Stomach (tissue), 9 donors: ENCODE measurements around the gene C3orf22. TPM values are rescaled to one million over a fixed set of nuclear protein-coding genes. Genes with fewer than 3 reads are reported as not detected.

ENCODE experiments used
- DNase-seq, 2 donors: peaks; one replicate each; pipeline versions ENCODE4 v3.0.0 to v3.0.0-alpha.2; 2013 to 2019
- H3K27ac ChIP-seq, 5 donors: fragments of 200-600 bp in 4 of 5; sonication (generic) in 4 of 5; one replicate each; pipeline ENCODE4 v1.5.1; 2013 to 2019; ENCODE audit warnings: mild to moderate bottlenecking in 1 of 5, moderate library complexity in 1 of 5
- H3K27me3 ChIP-seq, 3 donors: fragments of 200-600 bp; sonication (generic); one replicate each; pipeline ENCODE4 v1.5.1; 2017 to 2019; ENCODE audit warnings: mixed run types in 1 of 3
- H3K36me3 ChIP-seq, 4 donors: fragments of 200-600 bp; sonication (generic); 1 replicate in 3 of 4; 2 replicates in 1 of 4; pipeline ENCODE4 v1.5.1; 2016 to 2019
- H3K4me1 ChIP-seq, 4 donors: fragments of 200-600 bp; sonication (generic); one replicate each; pipeline ENCODE4 v1.5.1; 2016 to 2019
- H3K4me3 ChIP-seq, 4 donors: fragments of 200-600 bp; sonication (generic) in 3 of 4; one replicate each; pipeline ENCODE4 v1.5.1; 2016 to 2019; ENCODE audit warnings: mild to moderate bottlenecking in 1 of 4
- H3K9me3 ChIP-seq, 4 donors: fragments of 200-600 bp; sonication (generic); one replicate each; pipeline ENCODE4 v1.5.1; 2016 to 2019
- EP300 ChIP-seq: sonication (generic); formaldehyde crosslinking; IDR thresholded peaks from one replicate; pipeline ENCODE4 v1.6.1; 2017; ENCODE audit warnings: antibody characterized with exemption
- POLR2A ChIP-seq, 4 donors: fragments of 450-650 bp; IDR thresholded peaks; one replicate each; pipeline ENCODE4 v1.6.1; 2016; ENCODE audit warnings: antibody characterized with exemption in 4 of 4, control low read depth in 2 of 4, mild to moderate bottlenecking in 1 of 4, moderate library complexity in 1 of 4
- POLR2AphosphoS5 ChIP-seq, 3 donors: sonication (generic); formaldehyde crosslinking; IDR thresholded peaks; one replicate each; pipeline ENCODE4 v1.6.1; 2016; ENCODE audit warnings: antibody characterized with exemption in 3 of 3
- WGBS, 5 donors: extraction: QIAGEN DNeasy Blood & Tissue Kit in 3 of 5; methylation state at CpG; one replicate each; pipeline versions ENCODE4 v1.1.5 to v1.1.7; 2013 to 2018; 5-methylcytosine and 5-hydroxymethylcytosine counted together
- intact Hi-C: fragments of 100-400 bp; cut with DNase I; formaldehyde crosslinking; loops from one replicate; pipeline ENCODE4 v1.15.1; 2023; ENCODE audit warnings: low total_unique reads
- polyA plus RNA-seq, 3 donors: library from polyadenylated mRNA; stranded (reverse); fragments of 200-250 nt; gene quantifications; one replicate each; pipeline ENCODE4 v1.2.3, GENCODE V29; 2013
- total RNA-seq, 5 donors: library from RNA; depleted of rRNA; stranded (reverse); fragments of >200 nt; gene quantifications; one replicate each; pipeline versions ENCODE4 v1.1.0 to v1.2.3, GENCODE V29; 2014 to 2016
- TF ChIP-seq, protein P1 (sequence below), 7 experiments: fragments of 450-650 bp in 4 of 7; fragments of 200-600 bp in 3 of 7; sonication (generic) in 3 of 7; IDR thresholded peaks; one replicate each; pipeline ENCODE4 v1.5.1; 2016 to 2019; ENCODE audit warnings: antibody characterized with exemption in 7 of 7, control low read depth in 2 of 7, mild to moderate bottlenecking in 1 of 7
- donor health status: healthy with polysubstance abuse.
- donor health status: Bipolar disorder and iron deficiency.
- donor health status: healthy.

C3orf22 gene
- total and polyA plus RNA-seq, 8 donors: not detected

DNA sequence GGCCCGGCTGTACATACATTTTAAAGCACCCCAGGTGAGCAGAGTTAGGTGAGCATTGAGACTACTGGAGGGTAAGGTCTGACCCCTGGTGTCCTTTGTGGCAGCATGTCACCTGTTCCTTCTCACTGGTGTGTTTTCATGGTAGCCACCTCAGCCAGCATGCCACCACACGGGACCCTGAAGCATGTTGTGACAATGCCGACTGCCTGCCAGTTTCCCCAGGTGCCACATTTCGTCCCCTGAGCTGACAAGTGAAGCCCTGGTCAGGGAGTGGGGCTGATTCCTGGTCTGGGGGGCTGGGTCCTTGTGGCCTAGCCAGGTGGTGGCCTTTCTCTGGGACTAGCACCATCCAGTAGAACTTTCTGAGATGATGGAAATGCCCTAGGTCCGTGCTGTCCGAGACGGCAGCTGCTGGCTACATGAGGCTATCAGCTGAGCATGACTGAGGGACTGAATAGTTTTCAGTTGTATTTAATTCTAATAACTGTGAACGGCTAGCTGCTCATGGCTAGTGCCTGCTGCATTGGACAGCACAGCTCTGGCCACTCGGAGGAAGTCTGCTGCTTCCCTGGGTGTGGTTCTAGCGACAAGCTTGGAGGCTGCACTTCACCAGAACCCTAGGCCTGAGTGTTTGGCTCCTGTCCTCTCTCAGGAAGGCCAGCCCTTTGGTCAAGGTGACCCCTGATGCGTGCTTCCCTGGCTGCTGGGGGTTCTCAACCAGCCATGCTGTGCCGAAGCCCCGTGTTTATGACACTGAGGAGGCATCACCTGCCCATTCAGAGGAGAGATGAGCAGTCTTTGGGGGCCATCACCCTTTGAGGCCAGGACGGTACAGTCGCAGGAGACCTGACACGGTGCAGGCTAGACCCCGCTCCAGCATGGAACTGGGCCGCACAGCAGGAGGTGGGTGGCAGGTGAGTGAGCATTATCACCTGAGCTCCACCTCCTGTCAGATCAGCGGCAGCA, 3.9 kb downstream of the C3orf22 start:
- no peak for TF ChIP-seq POLR2A (IDR thresholded peaks at IDR 0.05)
- no peak overlapping the region for H3K27ac ChIP-seq

DNA sequence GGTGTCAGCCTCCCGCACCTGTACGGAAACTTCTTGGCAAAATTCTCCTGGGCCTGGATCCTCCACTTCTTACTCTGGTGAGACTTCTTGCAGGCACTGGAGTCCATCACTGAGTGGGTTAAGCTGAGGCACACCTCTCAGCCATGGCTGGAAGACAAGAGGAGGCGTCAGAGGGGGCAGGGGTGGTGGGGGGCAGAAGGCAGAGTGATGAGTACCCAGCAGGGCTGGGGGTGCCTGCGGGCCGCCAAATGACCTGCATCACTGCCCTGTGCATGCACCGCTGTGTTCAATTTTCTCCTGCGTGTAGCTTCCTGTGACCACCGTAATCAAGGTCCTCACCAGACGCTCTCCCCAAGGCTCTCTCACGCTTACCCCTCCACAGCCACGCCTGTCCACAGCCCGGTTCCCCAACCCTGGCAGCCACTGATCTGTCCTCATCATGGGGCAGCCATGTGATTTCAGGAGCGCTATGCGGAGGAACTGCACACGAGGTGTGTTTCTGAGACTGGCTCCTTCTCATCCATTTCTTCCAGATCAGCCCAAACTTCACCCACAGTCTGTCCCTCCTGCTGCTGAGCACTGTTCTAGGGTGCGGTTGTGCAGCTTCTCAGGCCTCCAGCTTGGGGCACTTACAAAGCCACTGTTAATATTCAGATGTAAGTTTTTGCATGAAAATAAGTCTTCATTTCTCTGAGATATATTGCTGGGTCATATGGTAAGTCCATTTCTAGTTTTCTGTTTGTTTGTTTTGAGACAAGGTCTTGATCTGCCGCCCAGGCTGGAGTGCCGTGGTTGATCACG, 5.2 kb downstream of the C3orf22 start:
- Histone ChIP-seq H3K4me3 (no peak overlapping the region), H3K36me3 (no peaks in the 10 kb centered on the region), H3K27ac (no peak overlapping the region), H3K4me1 (no peaks in the 10 kb centered on the region), H3K9me3 (no peaks in the 10 kb centered on the region), H3K27me3 (peaks cover 0 to 23% (median 0%) of the 10 kb centered on the region in 3 donors)
- no peak for TF ChIP-seq POLR2AphosphoS5 (IDR thresholded peaks at IDR 0.05)
- no peak for TF ChIP-seq POLR2A (IDR thresholded peaks at IDR 0.05)
- TF ChIP-seq EP300: no peak
- TF ChIP-seq, protein P1, sequence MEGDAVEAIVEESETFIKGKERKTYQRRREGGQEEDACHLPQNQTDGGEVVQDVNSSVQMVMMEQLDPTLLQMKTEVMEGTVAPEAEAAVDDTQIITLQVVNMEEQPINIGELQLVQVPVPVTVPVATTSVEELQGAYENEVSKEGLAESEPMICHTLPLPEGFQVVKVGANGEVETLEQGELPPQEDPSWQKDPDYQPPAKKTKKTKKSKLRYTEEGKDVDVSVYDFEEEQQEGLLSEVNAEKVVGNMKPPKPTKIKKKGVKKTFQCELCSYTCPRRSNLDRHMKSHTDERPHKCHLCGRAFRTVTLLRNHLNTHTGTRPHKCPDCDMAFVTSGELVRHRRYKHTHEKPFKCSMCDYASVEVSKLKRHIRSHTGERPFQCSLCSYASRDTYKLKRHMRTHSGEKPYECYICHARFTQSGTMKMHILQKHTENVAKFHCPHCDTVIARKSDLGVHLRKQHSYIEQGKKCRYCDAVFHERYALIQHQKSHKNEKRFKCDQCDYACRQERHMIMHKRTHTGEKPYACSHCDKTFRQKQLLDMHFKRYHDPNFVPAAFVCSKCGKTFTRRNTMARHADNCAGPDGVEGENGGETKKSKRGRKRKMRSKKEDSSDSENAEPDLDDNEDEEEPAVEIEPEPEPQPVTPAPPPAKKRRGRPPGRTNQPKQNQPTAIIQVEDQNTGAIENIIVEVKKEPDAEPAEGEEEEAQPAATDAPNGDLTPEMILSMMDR (IDR thresholded peaks at IDR 0.05): no peak
- 73 to 81% (median 76%) methylated on average over 17 to 19 of the region's 19 CpGs for WGBS, 5 donors
- peak in 1 of 2 donors; percentile 17 for DNase-seq
- intact Hi-C loops: no loop called here

More for the DNA sequence above, 3.9 kb downstream of the C3orf22 start:
- H3K4me1 ChIP-seq: no peaks in the 10 kb centered on the region
- peaks cover 0 to 17% (median 0%) of the 10 kb centered on the region in 3 donors for H3K27me3 ChIP-seq
- no peaks in the 10 kb centered on the region for H3K9me3 ChIP-seq
- H3K36me3 ChIP-seq: no peaks in the 10 kb centered on the region
- 84 to 90% (median 86%) methylated on average over 15 to 19 of the region's 19 CpGs for WGBS, 5 donors
- H3K4me3 ChIP-seq: no peak overlapping the region
- DNase-seq: peak in 1 of 2 donors; percentile 7
- intact Hi-C loops: no loop called here

DNA sequence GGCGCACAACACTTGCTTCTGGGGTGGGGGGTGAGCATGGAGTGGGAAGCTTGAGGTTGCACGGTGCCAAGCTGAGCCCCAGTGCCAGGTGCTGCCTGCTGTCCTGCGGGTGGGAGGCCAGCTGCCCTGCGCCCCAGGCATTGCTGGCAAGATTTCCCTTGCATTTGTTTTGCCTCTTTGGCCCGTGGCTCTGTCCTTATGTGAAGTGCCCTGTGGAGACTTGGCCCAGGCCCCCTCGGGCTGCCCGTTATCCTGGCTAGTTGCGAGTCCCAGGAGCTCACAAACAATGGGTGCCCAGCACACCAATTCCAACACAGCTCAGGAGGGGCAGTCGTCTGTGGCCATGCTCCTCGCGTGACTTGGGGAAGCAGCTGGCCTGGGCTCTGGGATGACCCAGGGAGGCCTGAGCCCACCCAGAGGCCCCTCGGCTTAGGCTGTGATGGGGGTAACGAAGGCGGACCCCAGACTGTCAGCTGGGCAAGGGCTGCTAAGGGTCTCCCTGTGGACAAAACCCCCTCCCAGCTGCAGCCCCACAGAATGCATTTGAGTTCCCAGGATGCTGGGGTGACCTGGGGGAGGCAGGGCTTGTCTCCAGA, 5.9 kb downstream of the C3orf22 start:
- no peak overlapping the region for H3K4me3 ChIP-seq
- no peaks in the 10 kb centered on the region for H3K36me3 ChIP-seq
- H3K27me3 ChIP-seq: peaks cover 0 to 26% (median 0%) of the 10 kb centered on the region in 3 donors
- TF ChIP-seq POLR2AphosphoS5 (IDR thresholded peaks at IDR 0.05): no peak
- TF ChIP-seq POLR2A (IDR thresholded peaks at IDR 0.05): no peak
- TF ChIP-seq EP300: no peak
- TF ChIP-seq, protein P1 (IDR thresholded peaks at IDR 0.05): no peak
- H3K27ac ChIP-seq: no peak overlapping the region
- peak in 1 of 2 donors; percentile 15 for DNase-seq
- intact Hi-C loops: no loop called here
- no peaks in the 10 kb centered on the region for H3K9me3 ChIP-seq
- no peaks in the 10 kb centered on the region for H3K4me1 ChIP-seq
- 74 to 83% (median 82%) methylated on average over 12 to 14 of the region's 14 CpGs for WGBS, 5 donors

DNA sequence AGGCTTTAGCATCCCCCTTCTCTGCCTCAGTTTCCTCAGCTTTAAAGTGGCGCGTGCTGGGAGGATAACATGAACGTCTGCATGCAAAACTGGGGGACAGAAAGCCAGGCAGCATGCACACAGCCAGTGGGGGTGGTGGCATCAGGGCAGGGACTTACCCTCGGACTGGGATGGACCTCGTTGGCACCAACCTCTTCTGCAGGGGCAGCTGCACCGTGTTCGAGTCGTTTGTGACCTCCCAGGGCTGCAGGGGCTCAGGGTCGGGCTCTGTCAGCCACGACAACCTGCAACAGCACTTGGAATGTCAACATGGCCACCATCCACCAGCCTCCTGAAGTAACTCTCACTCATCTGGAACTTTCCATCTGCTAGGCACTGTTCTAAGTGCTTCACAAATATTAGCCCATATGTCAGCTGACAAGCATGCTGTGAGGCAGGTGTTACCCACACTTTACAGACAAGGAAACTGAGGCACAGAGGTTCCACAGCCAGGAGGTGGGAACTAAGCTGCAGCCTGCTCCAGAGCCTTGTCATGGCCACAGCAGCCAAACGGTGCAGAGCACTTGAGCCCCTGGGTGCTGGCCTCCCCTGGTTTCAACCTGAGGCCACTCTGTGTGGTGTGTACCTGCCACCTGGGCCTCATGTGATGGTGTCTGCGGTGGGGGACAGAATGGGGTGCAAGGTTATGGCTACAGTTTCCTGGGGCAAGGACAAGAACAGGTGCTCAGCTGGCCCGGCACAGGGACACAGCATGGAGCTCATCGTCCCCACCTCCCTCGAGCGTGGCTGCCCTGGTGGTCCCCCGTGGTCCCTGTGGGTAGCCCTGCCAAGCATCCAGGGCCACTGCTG, 6.7 kb downstream of the C3orf22 start:
- Histone ChIP-seq H3K27me3 (peaks cover 0 to 26% (median 0%) of the 10 kb centered on the region in 3 donors), H3K4me1 (no peaks in the 10 kb centered on the region), H3K4me3 (no peak overlapping the region), H3K36me3 (no peaks in the 10 kb centered on the region), H3K9me3 (no peaks in the 10 kb centered on the region), H3K27ac (no peak overlapping the region)
- intact Hi-C loops: no loop called here
- WGBS, 5 donors: 50 to 69% (median 67%) methylated on average over 14 to 17 of the region's 17 CpGs
- DNase-seq: peak in 1 of 2 donors; percentile 9
- TF ChIP-seq POLR2AphosphoS5 (IDR thresholded peaks at IDR 0.05): no peak
- no peak for TF ChIP-seq POLR2A (IDR thresholded peaks at IDR 0.05)
- TF ChIP-seq EP300: no peak
- TF ChIP-seq, protein P1 (IDR thresholded peaks at IDR 0.05): no peak
